BE2C (cell line): Measurements from ENCODE around the gene PRKD1.

Source experiments
- DNase-seq: peaks from one replicate; pipeline ENCODE4 v3.0.0-alpha.2; 2020
- H3K27me3 ChIP-seq: fragments of 250-450 bp; sonication (Bioruptor Pico); 2 replicates; pipeline ENCODE4 v1.5.1; 2020; ENCODE audit warnings: mild to moderate bottlenecking
- H3K36me3 ChIP-seq: fragments of 250-450 bp; sonication (Bioruptor Pico); 2 replicates; pipeline ENCODE4 v1.5.1; 2020; ENCODE audit warnings: mild to moderate bottlenecking
- H3K4me1 ChIP-seq: fragments of 250-450 bp; sonication (Bioruptor Pico); 2 replicates; pipeline ENCODE4 v1.5.1; 2020
- H3K4me3 ChIP-seq: 2 replicates; pipeline ENCODE4 v1.5.1; 2011; ENCODE audit warnings: low read depth, low read length
- H3K9me3 ChIP-seq: fragments of 250-450 bp; sonication (Bioruptor Pico); 2 replicates; pipeline ENCODE4 v1.5.1; 2020
- CTCF ChIP-seq: IDR thresholded peaks from 2 replicates; pipeline ENCODE4 v1.5.1; 2012; ENCODE audit warnings: mild to moderate bottlenecking, low read depth, low read length

PRKD1 gene

GRCh38 chr14:29814156-29815015, 113.3 kb downstream of the PRKD1 start:
- no peak for TF ChIP-seq CTCF
- DNase-seq: no peak
- H3K36me3 ChIP-seq: no peaks in the 10 kb centered on the region
- no peak overlapping the region for H3K4me3 ChIP-seq
- no peaks in the 10 kb centered on the region for H3K9me3 ChIP-seq
- no peaks in the 10 kb centered on the region for H3K27me3 ChIP-seq
- H3K4me1 ChIP-seq: no peaks in the 10 kb centered on the region

- no peaks in the 10 kb centered on the region for H3K9me3 ChIP-seq
- no peaks in the 10 kb centered on the region for H3K27me3 ChIP-seq
- no peaks in the 10 kb centered on the region for H3K4me1 ChIP-seq
- H3K4me3 ChIP-seq: no peak overlapping the region
- no peak for DNase-seq
- no peaks in the 10 kb centered on the region for H3K36me3 ChIP-seq
- no peak for TF ChIP-seq CTCF
These were observed 117.0 kb downstream of the PRKD1 start for GRCh38 chr14:29810682-29811081.

- no peaks in the 10 kb centered on the region for H3K36me3 ChIP-seq
- no peaks in the 10 kb centered on the region for H3K27me3 ChIP-seq
- TF ChIP-seq CTCF: no peak
- no peaks in the 10 kb centered on the region for H3K9me3 ChIP-seq
- no peaks in the 10 kb centered on the region for H3K4me1 ChIP-seq
- DNase-seq: no peak
- no peak overlapping the region for H3K4me3 ChIP-seq
These were observed 117.6 kb downstream of the PRKD1 start for GRCh38 chr14:29810064-29810463.

- H3K27me3 ChIP-seq: no peaks in the 10 kb centered on the region
- no peak for DNase-seq
- no peaks in the 10 kb centered on the region for H3K36me3 ChIP-seq
- no peak for TF ChIP-seq CTCF
- no peaks in the 10 kb centered on the region for H3K9me3 ChIP-seq
- no peaks in the 10 kb centered on the region for H3K4me1 ChIP-seq
- H3K4me3 ChIP-seq: no peak overlapping the region
These were observed 121.5 kb downstream of the PRKD1 start for GRCh38 chr14:29806124-29806517.

- Histone ChIP-seq H3K27me3 (no peaks in the 10 kb centered on the region), H3K36me3 (no peaks in the 10 kb centered on the region), H3K9me3 (no peaks in the 10 kb centered on the region), H3K4me3 (no peak overlapping the region), H3K4me1 (no peaks in the 10 kb centered on the region)
- DNase-seq: no peak
- no peak for TF ChIP-seq CTCF
These were observed 122.1 kb downstream of the PRKD1 start for GRCh38 chr14:29805415-29806123.
